Measurements from ENCODE around the gene NUP85. TPM values are rescaled to one million over a fixed set of nuclear protein-coding genes. Genes with fewer than 3 reads are reported as not detected.

The NUP85 gene
- polyA plus RNA-seq, 1 of the 3 experiments (the other 2 are of a cell fraction), result 80.5 TPM

- Histone ChIP-seq H3K36me3 (replicated peaks in 1 of 2; ENCODE audit: control insufficient read depth in 1 of 2, insufficient read depth in 2 of 2, low read length in 1 of 2) (no peaks in the 10 kb centered on the region), H3K4me2 (no peak overlapping the region), H3K27ac (ENCODE audit: low read depth in 2 of 2, low read length in 1 of 2) (no peak overlapping the region), H3K9me2 (no peaks in the 10 kb centered on the region), H3K9ac (no peak overlapping the region), H2AFZ (ENCODE audit: low read depth) (no peak overlapping the region), H3K27me3 (ENCODE audit: insufficient read depth) (no peaks in the 10 kb centered on the region), H3K9me3 (no peaks in the 10 kb centered on the region), H3F3A (replicated peaks; ENCODE audit: insufficient read depth) (peaks cover 25% of the 10 kb centered on the region), H3K4me3 (ENCODE audit: low read depth in 2 of 2, low read length in 1 of 2) (no peak overlapping the region), H3K4me1 (ENCODE audit: control insufficient read depth in 1 of 2, insufficient read depth in 2 of 2, low read depth in 1 of 2, low read length in 1 of 2) (no peaks in the 10 kb centered on the region), H4K20me1 (ENCODE audit: insufficient read depth) (no peaks in the 10 kb centered on the region), H3K79me2 (ENCODE audit: insufficient read depth) (peaks cover 5% of the 10 kb centered on the region)
- no peak for DNase-seq
- CTCF ChIA-PET, result interaction anchor here (0.7 to 11.4 kb wide), 13 partner anchors 10 to 242 kb away, joined by 3 to 231 read pairs (median 4); partner anchors contain the start of genes ARMC7, MIF4GD and NT5C
- 90% methylated on average over 6 of the region's 6 CpGs for WGBS (ENCODE audit: low lambda C conversion rate)
- POLR2A ChIA-PET, result no interaction called here
- TF ChIP-seq IRF3 (IDR thresholded peaks at IDR 0.05; ENCODE audit: low read depth, low read length), result no peak
- TF ChIP-seq REST (IDR thresholded peaks at IDR 0.05; ENCODE audit: low read depth, low read length), result no peak
Measured at GRCh38 chr17:75199886-75200618, 5.4 kb upstream of the NUP85 start.

- H3K9ac ChIP-seq, result peak overlapping the region; percentile 93
- ChIA-PET POLR2A (interaction anchor here (0.6 to 1.9 kb wide), 9 partner anchors 15 to 333 kb away, joined by 3 to 10 read pairs (median 4); partner anchors contain the start of genes ARMC7, FDXR, MRPL58 and NT5C), CTCF (interaction anchor here (1.0 to 11.4 kb wide), 12 partner anchors 12 to 248 kb away, joined by 3 to 231 read pairs (median 7); partner anchors contain the start of genes ARMC7, GGA3, MIF4GD and MRPS7)
- peaks cover 16 to 23% of the 10 kb centered on the region in 2 experiments for H3K36me3 ChIP-seq (replicated peaks in 1 of 2; ENCODE audit: control insufficient read depth in 1 of 2, insufficient read depth in 2 of 2, low read length in 1 of 2)
- no peak for TF ChIP-seq RFX5 (IDR thresholded peaks at IDR 0.05; ENCODE audit: low read length)
- TF ChIP-seq MXI1 (IDR thresholded peaks at IDR 0.05; ENCODE audit: low read depth, low read length), result no peak
- TF ChIP-seq TAF1 (IDR thresholded peaks at IDR 0.05; ENCODE audit: borderline replicate concordance, low read depth, low read length), result no peak
- TF ChIP-seq RXRA (IDR thresholded peaks at IDR 0.05; ENCODE audit: borderline replicate concordance, low read depth), result no peak
- no peak for TF ChIP-seq ZBTB33 (IDR thresholded peaks at IDR 0.05; ENCODE audit: borderline replicate concordance, low read depth)
- TF ChIP-seq TCF12 (IDR thresholded peaks at IDR 0.05), result no peak
- TF ChIP-seq RCOR1 (IDR thresholded peaks at IDR 0.05; ENCODE audit: low read length), result no peak
- no peak for TF ChIP-seq ELF1 (IDR thresholded peaks at IDR 0.05)
- no peak for TF ChIP-seq POLR2AphosphoS5 (IDR thresholded peaks at IDR 0.05; ENCODE audit: low read depth, low read length)
- no peak for TF ChIP-seq TEAD4 (IDR thresholded peaks at IDR 0.05; ENCODE audit: borderline replicate concordance, insufficient read depth)
- no peak for TF ChIP-seq USF2 (IDR thresholded peaks at IDR 0.05; ENCODE audit: borderline replicate concordance, low read depth, low read length)
- TF ChIP-seq MEF2A (IDR thresholded peaks at IDR 0.05; ENCODE audit: borderline replicate concordance, low read depth), result no peak
- TF ChIP-seq EZH2phosphoT487 (IDR thresholded peaks at IDR 0.05; ENCODE audit: borderline replicate concordance, low read depth), result no peak
- no peak for TF ChIP-seq MAX (IDR thresholded peaks at IDR 0.05; ENCODE audit: low read depth)
- no peaks in the 10 kb centered on the region for H3K9me2 ChIP-seq
- no peaks in the 10 kb centered on the region for H3K9me3 ChIP-seq
- no peaks in the 10 kb centered on the region for H3K27me3 ChIP-seq (ENCODE audit: insufficient read depth)
- peak overlapping the region; percentile 97 to 98 for H3K27ac ChIP-seq (ENCODE audit: low read depth in 2 of 2, low read length in 1 of 2)
- peaks cover 4 to 6% of the 10 kb centered on the region in 2 experiments; a peak in 1 of 4 replicates for H3K4me1 ChIP-seq (ENCODE audit: control insufficient read depth in 1 of 2, insufficient read depth in 2 of 2, low read depth in 1 of 2, low read length in 1 of 2)
- DNase-seq, result no peak
- H3F3A ChIP-seq (replicated peaks; ENCODE audit: insufficient read depth), result peaks cover 32% of the 10 kb centered on the region
- no peaks in the 10 kb centered on the region; the same call in 1 of the 2 replicates for H4K20me1 ChIP-seq (ENCODE audit: insufficient read depth)
- H2AFZ ChIP-seq (ENCODE audit: low read depth), result peak overlapping the region; percentile 94
- H3K79me2 ChIP-seq (ENCODE audit: insufficient read depth), result peaks cover 59% of the 10 kb centered on the region
- H3K4me2 ChIP-seq, result peak overlapping the region; percentile 85
- WGBS (ENCODE audit: low lambda C conversion rate), result 2% methylated on average over 22 of the region's 22 CpGs
- H3K4me3 ChIP-seq (ENCODE audit: low read depth in 2 of 2, low read length in 1 of 2), result peak overlapping the region; percentile 70 to 87
Measured at GRCh38 chr17:75205793-75206163, 299 bp downstream of the NUP85 start.

Measured in SK-N-SH (cell line).